22Rv1 (cell line): ENCODE measurements around the gene SLC16A2.

Experiments used
- ZFX ChIP-seq: fragments of 450-650 bp; IDR thresholded peaks from 2 replicates; pipeline ENCODE4 v1.6.1; 2017; ENCODE audit warnings: antibody characterized with exemption, borderline replicate concordance
- TF ChIP-seq, protein P1 (sequence below): fragments of 450-650 bp; IDR thresholded peaks from 2 replicates; pipeline ENCODE4 v1.5.1; 2017; ENCODE audit warnings: mild to moderate bottlenecking

DNA sequence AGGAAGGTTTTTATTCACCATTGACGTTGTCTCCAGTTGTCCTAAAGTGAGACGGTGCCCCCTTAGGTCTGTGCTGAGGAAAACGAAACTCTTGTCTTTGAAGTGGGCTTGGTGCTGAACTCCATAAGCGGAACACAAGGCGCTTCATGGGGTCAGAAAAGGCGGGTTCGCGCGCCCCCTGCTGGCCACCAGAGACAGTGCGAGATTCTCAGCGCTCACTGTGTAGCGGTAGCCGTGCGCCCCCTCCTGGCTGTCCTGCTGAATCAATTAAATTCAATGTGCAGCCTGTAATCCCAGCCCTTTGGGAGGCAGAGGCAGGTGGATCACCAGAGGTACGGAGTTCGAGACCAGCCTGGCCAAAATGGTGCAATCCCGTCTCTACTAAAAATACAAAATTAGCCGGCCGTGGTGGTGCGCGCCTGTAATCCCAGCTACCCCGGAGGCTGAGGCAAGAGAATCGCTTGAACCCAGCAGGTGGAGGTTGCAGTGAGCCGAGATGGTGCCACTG lies 129.1 kb downstream of the SLC16A2 start:
- TF ChIP-seq, protein P1, sequence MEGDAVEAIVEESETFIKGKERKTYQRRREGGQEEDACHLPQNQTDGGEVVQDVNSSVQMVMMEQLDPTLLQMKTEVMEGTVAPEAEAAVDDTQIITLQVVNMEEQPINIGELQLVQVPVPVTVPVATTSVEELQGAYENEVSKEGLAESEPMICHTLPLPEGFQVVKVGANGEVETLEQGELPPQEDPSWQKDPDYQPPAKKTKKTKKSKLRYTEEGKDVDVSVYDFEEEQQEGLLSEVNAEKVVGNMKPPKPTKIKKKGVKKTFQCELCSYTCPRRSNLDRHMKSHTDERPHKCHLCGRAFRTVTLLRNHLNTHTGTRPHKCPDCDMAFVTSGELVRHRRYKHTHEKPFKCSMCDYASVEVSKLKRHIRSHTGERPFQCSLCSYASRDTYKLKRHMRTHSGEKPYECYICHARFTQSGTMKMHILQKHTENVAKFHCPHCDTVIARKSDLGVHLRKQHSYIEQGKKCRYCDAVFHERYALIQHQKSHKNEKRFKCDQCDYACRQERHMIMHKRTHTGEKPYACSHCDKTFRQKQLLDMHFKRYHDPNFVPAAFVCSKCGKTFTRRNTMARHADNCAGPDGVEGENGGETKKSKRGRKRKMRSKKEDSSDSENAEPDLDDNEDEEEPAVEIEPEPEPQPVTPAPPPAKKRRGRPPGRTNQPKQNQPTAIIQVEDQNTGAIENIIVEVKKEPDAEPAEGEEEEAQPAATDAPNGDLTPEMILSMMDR, result peak; percentile 89
- no peak for TF ChIP-seq ZFX
